ENCODE measurements around the gene ITGA5.

The ITGA5 gene

GRCh38 chr12:54370171-54370730, 48.8 kb downstream of the ITGA5 start:
- peak overlapping the region; percentile 49 for H3K4me3 Mint-ChIP-seq
- no peak for ATAC-seq (ENCODE audit: low read depth)
- no peaks in the 10 kb centered on the region for H3K27me3 Mint-ChIP-seq
- H3K27ac Mint-ChIP-seq, result no peak overlapping the region
- DNase-seq (ENCODE audit: low spot score in 2 of 2), result no peak
- H3K9me3 Mint-ChIP-seq, result no peaks in the 10 kb centered on the region
- peaks cover 13% of the 10 kb centered on the region for H3K4me1 Mint-ChIP-seq
- H3K36me3 Mint-ChIP-seq, result no peaks in the 10 kb centered on the region

- DNase-seq (ENCODE audit: low spot score in 2 of 2) (no peak), ATAC-seq (ENCODE audit: low read depth) (no peak)
- Mint-ChIP-seq H3K4me1 (peaks cover 13% of the 10 kb centered on the region), H3K36me3 (no peaks in the 10 kb centered on the region), H3K27ac (no peak overlapping the region), H3K9me3 (no peaks in the 10 kb centered on the region), H3K27me3 (no peaks in the 10 kb centered on the region), H3K4me3 (peak overlapping the region; percentile 63)
Observed at GRCh38 chr12:54369597-54370131, 49.4 kb downstream of the ITGA5 start.

- Mint-ChIP-seq H3K27ac (no peak overlapping the region), H3K27me3 (no peaks in the 10 kb centered on the region), H3K36me3 (no peaks in the 10 kb centered on the region), H3K9me3 (no peaks in the 10 kb centered on the region), H3K4me1 (peaks cover 19% of the 10 kb centered on the region), H3K4me3 (peak overlapping the region; percentile 63)
- peak; percentile 96 for ATAC-seq (ENCODE audit: low read depth)
- peak; percentile 85 to 86 for DNase-seq (ENCODE audit: low spot score in 2 of 2)
Observed at GRCh38 chr12:54368709-54369596, 50.1 kb downstream of the ITGA5 start.

- ATAC-seq (ENCODE audit: low read depth) (peak; percentile 33), DNase-seq (ENCODE audit: low spot score in 2 of 2) (no peak)
- peaks cover 2% of the 10 kb centered on the region for H3K27me3 Mint-ChIP-seq
- H3K36me3 Mint-ChIP-seq, result no peaks in the 10 kb centered on the region
- no peak overlapping the region for H3K27ac Mint-ChIP-seq
- H3K9me3 Mint-ChIP-seq, result no peaks in the 10 kb centered on the region
- peak overlapping the region; percentile 63 for H3K4me3 Mint-ChIP-seq
- peaks cover 20% of the 10 kb centered on the region for H3K4me1 Mint-ChIP-seq
Observed at GRCh38 chr12:54368025-54368708, 50.9 kb downstream of the ITGA5 start.

GRCh38 chr12:54364413-54364812, 54.7 kb downstream of the ITGA5 start, which contains the start of gene GPR84:
Gene GPR84 (minus strand): TSS chr12:54364486. CDS start chr12:54363851, 635 bp downstream.
- no peaks in the 10 kb centered on the region for H3K9me3 Mint-ChIP-seq
- peaks cover 20% of the 10 kb centered on the region for H3K4me1 Mint-ChIP-seq
- H3K27ac Mint-ChIP-seq, result no peak within 1 kb of the TSS
- DNase-seq (ENCODE audit: low spot score in 2 of 2), result no peak
- no peak within 1 kb of the TSS for H3K4me3 Mint-ChIP-seq
- no peaks in the 10 kb centered on the region for H3K36me3 Mint-ChIP-seq
- peaks cover 4% of the 10 kb centered on the region for H3K27me3 Mint-ChIP-seq
- ATAC-seq (ENCODE audit: low read depth), result no peak

GRCh38 chr12:54363618-54364017, 55.4 kb downstream of the ITGA5 start:
- Mint-ChIP-seq H3K36me3 (no peaks in the 10 kb centered on the region), H3K4me3 (no peak overlapping the region), H3K27ac (no peak overlapping the region), H3K27me3 (peaks cover 4% of the 10 kb centered on the region), H3K4me1 (peaks cover 12% of the 10 kb centered on the region), H3K9me3 (no peaks in the 10 kb centered on the region)
- ATAC-seq (ENCODE audit: low read depth) (no peak), DNase-seq (ENCODE audit: low spot score in 2 of 2) (no peak)

GRCh38 chr12:54363047-54363446, 56.0 kb downstream of the ITGA5 start:
- H3K27ac Mint-ChIP-seq, result no peak overlapping the region
- H3K9me3 Mint-ChIP-seq, result no peaks in the 10 kb centered on the region
- peaks cover 4% of the 10 kb centered on the region for H3K27me3 Mint-ChIP-seq
- no peak overlapping the region for H3K4me3 Mint-ChIP-seq
- peaks cover 8% of the 10 kb centered on the region for H3K4me1 Mint-ChIP-seq
- H3K36me3 Mint-ChIP-seq, result no peaks in the 10 kb centered on the region
- ATAC-seq (ENCODE audit: low read depth) (no peak), DNase-seq (ENCODE audit: low spot score in 2 of 2) (no peak)

- no peaks in the 10 kb centered on the region for H3K36me3 Mint-ChIP-seq
- DNase-seq (ENCODE audit: low spot score in 2 of 2) (peak in 1 of 2 donors; percentile 42), ATAC-seq (ENCODE audit: low read depth) (no peak)
- peaks cover 7% of the 10 kb centered on the region for H3K4me1 Mint-ChIP-seq
- H3K27me3 Mint-ChIP-seq, result peaks cover 4% of the 10 kb centered on the region
- no peak overlapping the region for H3K4me3 Mint-ChIP-seq
- no peaks in the 10 kb centered on the region for H3K9me3 Mint-ChIP-seq
- no peak overlapping the region for H3K27ac Mint-ChIP-seq
Observed at GRCh38 chr12:54360717-54361456, 58.2 kb downstream of the ITGA5 start.

- Mint-ChIP-seq H3K36me3 (no peaks in the 10 kb centered on the region), H3K4me1 (peaks cover 7% of the 10 kb centered on the region), H3K4me3 (no peak overlapping the region), H3K9me3 (no peaks in the 10 kb centered on the region), H3K27me3 (peaks cover 4% of the 10 kb centered on the region), H3K27ac (no peak overlapping the region)
- ATAC-seq (ENCODE audit: low read depth) (no peak), DNase-seq (ENCODE audit: low spot score in 2 of 2) (no peak)
Observed at GRCh38 chr12:54359762-54360351, 59.2 kb downstream of the ITGA5 start.

- Mint-ChIP-seq H3K27me3 (peaks cover 4% of the 10 kb centered on the region), H3K9me3 (no peaks in the 10 kb centered on the region), H3K4me1 (peaks cover 2% of the 10 kb centered on the region), H3K27ac (no peak overlapping the region), H3K4me3 (no peak overlapping the region), H3K36me3 (no peaks in the 10 kb centered on the region)
- DNase-seq (ENCODE audit: low spot score in 2 of 2) (peak; percentile 83 to 86), ATAC-seq (ENCODE audit: low read depth) (peak; percentile 97)
Observed at GRCh38 chr12:54358945-54359761, 59.9 kb downstream of the ITGA5 start.

- ATAC-seq (ENCODE audit: low read depth), result no peak
Observed at GRCh38 chr12:54358191-54358944, 60.7 kb downstream of the ITGA5 start.

GRCh38 chr12:54357506-54358190, 61.4 kb downstream of the ITGA5 start:
- Mint-ChIP-seq H3K4me3 (no peak overlapping the region), H3K36me3 (no peaks in the 10 kb centered on the region), H3K4me1 (no peaks in the 10 kb centered on the region), H3K27me3 (no peaks in the 10 kb centered on the region), H3K9me3 (no peaks in the 10 kb centered on the region), H3K27ac (no peak overlapping the region)
- ATAC-seq (ENCODE audit: low read depth), result no peak
- DNase-seq (ENCODE audit: low spot score in 2 of 2), result no peak

More at GRCh38 chr12:54358191-54358944, 60.7 kb downstream of the ITGA5 start:
- Mint-ChIP-seq H3K27ac (no peak overlapping the region), H3K36me3 (no peaks in the 10 kb centered on the region), H3K4me1 (no peaks in the 10 kb centered on the region), H3K27me3 (peaks cover 4% of the 10 kb centered on the region), H3K4me3 (no peak overlapping the region), H3K9me3 (no peaks in the 10 kb centered on the region)
- DNase-seq (ENCODE audit: low spot score in 2 of 2), result no peak

All from memory B cell (primary cell).